ENCODE results near the gene CDIP1.

- TF ChIP-seq CTCF (IDR thresholded peaks at IDR 0.05 in 4 of 5, conservative IDR thresholded peaks at IDR 0.05 in 1 of 5) (no peak), POLR2A (IDR thresholded peaks at IDR 0.05) (no peak)
These were observed 26.1 kb downstream of the CDIP1 start for GRCh38 chr16:4512473-4512872.
